IPS DF 4.7 (cell line): ENCODE measurements around the gene RBM10.

ENCODE experiments used
- DNase-seq: peaks from one replicate; pipeline ENCODE4 v3.0.0-alpha.2; 2013; ENCODE audit warnings: low spot score; ENCODE audit errors: extremely low read depth

The RBM10 gene

GRCh38 chrX:47176101-47176740 is 31.2 kb downstream of the RBM10 start:
- DNase-seq: no peak

- no peak for DNase-seq
Observed at GRCh38 chrX:47177079-47177478, 32.1 kb downstream of the RBM10 start.

- no peak for DNase-seq
Observed at GRCh38 chrX:47178337-47178736, 33.3 kb downstream of the RBM10 start.

- DNase-seq: no peak
Observed at GRCh38 chrX:47179221-47179927, 34.4 kb downstream of the RBM10 start.

GRCh38 chrX:47179928-47180255 is 34.9 kb downstream of the RBM10 start:
- no peak for DNase-seq

- DNase-seq: no peak
Observed at GRCh38 chrX:47180346-47180745, 35.3 kb downstream of the RBM10 start.

GRCh38 chrX:47181301-47181700 is 36.3 kb downstream of the RBM10 start:
- no peak for DNase-seq

GRCh38 chrX:47182106-47182700 is 37.2 kb downstream of the RBM10 start:
- DNase-seq: no peak

- no peak for DNase-seq
Observed at GRCh38 chrX:47184486-47184885, 39.5 kb downstream of the RBM10 start.

- no peak for DNase-seq
Observed at GRCh38 chrX:47185241-47185640, 40.2 kb downstream of the RBM10 start.

- DNase-seq: no peak
Observed at GRCh38 chrX:47186096-47186740, 41.2 kb downstream of the RBM10 start.

- DNase-seq: no peak
Observed at GRCh38 chrX:47187106-47187677, 42.2 kb downstream of the RBM10 start.

- no peak for DNase-seq
Observed at GRCh38 chrX:47189906-47190305, 44.9 kb downstream of the RBM10 start.

- DNase-seq: no peak
Observed at GRCh38 chrX:47190445-47191269, 45.6 kb downstream of the RBM10 start.

GRCh38 chrX:47191331-47191730 is 46.3 kb downstream of the RBM10 start:
- no peak for DNase-seq

GRCh38 chrX:47191806-47192401 is 46.9 kb downstream of the RBM10 start:
- DNase-seq: no peak

- DNase-seq: no peak
Observed at GRCh38 chrX:47193475-47194193, 48.6 kb downstream of the RBM10 start, which contains the start of gene UBA1. Gene UBA1 (plus strand): TSS chrX:47193829. CDS start chrX:47198803, 4,974 bp downstream.

- no peak for DNase-seq
Observed at GRCh38 chrX:47194194-47194787, 49.3 kb downstream of the RBM10 start.

- DNase-seq: no peak
Observed at GRCh38 chrX:47196098-47196497, 51.1 kb downstream of the RBM10 start.

GRCh38 chrX:47197526-47197925 is 52.5 kb downstream of the RBM10 start:
- no peak for DNase-seq
